GM18526 (cell line): Measurements from ENCODE around the gene TMEM234.
A peak's percentile ranks its signal among the peaks of the same experiment; 100 is the strongest.

Source experiments
- POLR2A ChIP-seq: IDR thresholded peaks from 3 replicates; pipeline ENCODE4 v1.6.1; 2011; ENCODE audit not compliant: insufficient read length; ENCODE audit errors: extremely low read depth

TMEM234 gene

GRCh38 chr1:32221980-32222755 lies at the start of gene TMEM234, which contains the start of gene EIF3I:
TMEM234 (minus strand) TSS chr1:32222353; CDS start chr1:32222322, 31 bp downstream.
EIF3I (plus strand) TSS chr1:32222407; CDS start chr1:32222442, 35 bp downstream.
- TF ChIP-seq POLR2A = peak; percentile 74

DNA sequence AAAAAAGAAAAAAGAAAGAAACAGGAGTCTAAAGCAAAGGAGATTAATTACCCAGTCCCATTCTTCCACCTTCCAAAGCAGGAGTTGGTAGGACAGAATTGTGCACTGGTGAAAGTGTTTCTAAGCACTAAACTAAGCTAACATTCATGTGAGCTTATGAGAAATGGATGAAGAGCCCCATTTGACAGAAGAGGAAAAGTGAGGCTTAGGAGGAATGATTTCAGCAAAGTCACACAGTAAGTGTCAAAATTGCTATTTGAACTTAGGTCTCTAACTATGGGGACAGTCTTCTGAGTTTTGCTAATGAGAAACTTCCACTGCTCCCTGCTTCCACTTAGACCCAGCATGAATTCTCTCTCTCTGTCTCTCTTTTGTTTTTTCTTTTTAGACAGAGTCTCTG lies 47.6 kb upstream of the TMEM234 start:
- TF ChIP-seq POLR2A = no peak

GRCh38 chr1:32266921-32267591 lies 44.9 kb upstream of the TMEM234 start:
- TF ChIP-seq POLR2A = no peak

DNA sequence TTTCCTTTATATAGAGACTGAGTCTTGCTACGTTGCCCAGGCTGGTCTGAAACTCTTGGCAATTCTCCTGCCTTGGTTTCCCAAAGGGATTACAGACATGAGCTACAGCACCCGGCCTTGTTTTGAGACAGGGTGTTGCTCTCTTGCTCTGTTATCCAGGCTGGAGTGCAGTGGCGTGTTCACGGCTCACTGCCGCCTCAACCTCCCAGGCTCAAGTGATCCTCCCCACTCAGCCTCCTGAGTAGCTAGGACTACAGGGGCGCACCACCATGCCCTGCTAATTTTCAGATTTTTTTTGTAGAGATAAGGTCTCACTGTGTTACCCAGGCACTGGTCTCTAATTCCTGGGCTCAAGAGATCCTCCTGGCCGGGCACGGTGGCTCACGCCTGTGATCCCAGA lies 43.7 kb upstream of the TMEM234 start:
- no peak for TF ChIP-seq POLR2A

DNA sequence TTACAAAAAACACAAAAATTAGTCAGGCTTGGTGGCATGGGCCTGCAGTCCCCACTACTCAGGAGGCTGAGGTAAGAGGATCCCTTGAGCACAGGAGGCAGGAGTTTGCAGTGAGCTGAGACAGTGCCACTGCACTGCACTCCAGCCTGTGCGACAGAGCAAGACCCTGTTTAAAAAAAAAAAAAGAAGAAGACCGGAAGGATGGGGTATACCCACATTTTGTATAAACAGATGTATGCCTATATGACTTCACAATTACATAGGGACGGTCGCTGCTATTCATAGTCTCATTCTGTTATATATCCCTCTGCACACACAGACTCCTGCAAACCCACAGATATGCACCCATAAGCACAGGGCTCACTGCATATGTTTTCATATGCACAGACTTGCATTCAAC lies 41.6 kb upstream of the TMEM234 start:
- no peak for TF ChIP-seq POLR2A

- TF ChIP-seq POLR2A = no peak
These were observed 35.0 kb upstream of the TMEM234 start for GRCh38 chr1:32257227-32257508.

DNA sequence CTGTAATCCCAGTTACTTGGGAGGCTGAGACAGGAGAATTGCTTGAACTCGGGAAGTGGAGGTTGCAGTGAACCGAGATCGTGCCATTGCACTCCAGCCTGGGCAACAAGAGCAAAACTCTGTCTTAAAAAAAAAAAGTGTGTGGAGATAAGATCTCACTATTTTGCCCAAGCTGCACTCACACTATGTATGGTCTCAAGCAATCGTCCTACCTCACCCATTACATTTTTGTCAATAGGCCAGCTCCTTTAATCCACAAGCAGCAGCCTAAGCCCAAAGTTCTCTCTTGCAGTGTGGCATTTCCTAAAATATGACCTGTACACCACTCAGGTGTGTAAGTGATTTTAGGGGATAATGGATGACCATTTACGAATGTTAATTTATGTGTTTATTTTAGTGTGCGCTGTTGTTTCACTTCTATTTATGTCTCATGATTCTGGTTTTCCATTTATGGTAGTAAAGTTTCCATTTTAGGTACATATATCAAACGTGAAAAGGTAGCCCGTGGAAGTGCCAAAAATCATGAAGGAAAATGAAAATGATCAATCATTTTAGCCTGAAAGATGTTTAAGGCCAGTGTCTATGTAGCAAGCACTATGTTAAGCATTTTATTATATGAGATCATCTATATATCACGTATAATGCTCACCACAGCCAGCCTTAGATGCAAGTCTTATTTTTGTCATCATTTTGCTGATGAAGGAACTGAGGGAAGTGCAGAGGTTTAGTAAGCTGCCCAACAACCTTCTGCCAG lies 34.5 kb upstream of the TMEM234 start:
- TF ChIP-seq POLR2A = no peak

GRCh38 chr1:32255072-32256071 lies 33.2 kb upstream of the TMEM234 start:
- peak; percentile 17 for TF ChIP-seq POLR2A

- TF ChIP-seq POLR2A = peak; percentile 78
These were observed 29.0 kb upstream of the TMEM234 start, which contains the start of gene LCK for GRCh38 chr1:32250893-32251716. LCK (plus strand) TSS chr1:32251265; CDS start chr1:32274330, 23,065 bp downstream.

DNA sequence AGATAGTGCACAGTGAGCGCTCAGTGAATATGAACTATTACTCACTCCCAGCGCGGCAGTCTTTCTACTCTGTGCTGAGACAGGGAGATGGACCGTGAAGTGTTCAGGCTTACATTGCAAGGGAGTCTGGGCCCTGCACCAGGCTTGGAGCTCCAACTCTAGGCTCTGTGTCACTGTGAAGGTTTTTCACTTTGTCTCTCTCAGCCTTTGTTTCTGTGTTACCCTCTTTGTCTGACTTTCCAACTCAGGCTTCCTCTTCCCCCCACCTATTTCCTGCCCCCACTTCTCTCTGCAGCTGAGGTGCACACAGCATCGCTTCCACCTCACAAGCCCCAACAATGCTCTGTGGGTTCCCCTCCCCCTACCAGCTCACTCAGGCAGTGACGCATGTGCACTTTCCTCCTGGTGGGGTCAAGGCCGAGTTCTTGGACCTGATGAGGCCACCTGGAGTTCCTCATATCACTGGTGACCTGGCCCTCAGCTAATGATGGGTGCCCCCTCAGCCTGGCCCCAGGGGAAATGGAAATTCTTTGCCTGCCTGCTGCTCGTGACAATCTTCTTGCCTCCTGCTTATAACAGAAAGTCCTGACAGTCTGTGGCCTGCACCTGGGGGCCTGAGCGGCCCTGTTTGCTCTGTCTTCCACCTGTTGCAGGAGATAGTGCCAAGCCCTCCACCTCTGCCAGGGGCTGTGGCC lies 27.8 kb upstream of the TMEM234 start:
- TF ChIP-seq POLR2A = peak; percentile 53

GRCh38 chr1:32247983-32248889 lies 26.1 kb upstream of the TMEM234 start:
- TF ChIP-seq POLR2A = peak; percentile 23

DNA sequence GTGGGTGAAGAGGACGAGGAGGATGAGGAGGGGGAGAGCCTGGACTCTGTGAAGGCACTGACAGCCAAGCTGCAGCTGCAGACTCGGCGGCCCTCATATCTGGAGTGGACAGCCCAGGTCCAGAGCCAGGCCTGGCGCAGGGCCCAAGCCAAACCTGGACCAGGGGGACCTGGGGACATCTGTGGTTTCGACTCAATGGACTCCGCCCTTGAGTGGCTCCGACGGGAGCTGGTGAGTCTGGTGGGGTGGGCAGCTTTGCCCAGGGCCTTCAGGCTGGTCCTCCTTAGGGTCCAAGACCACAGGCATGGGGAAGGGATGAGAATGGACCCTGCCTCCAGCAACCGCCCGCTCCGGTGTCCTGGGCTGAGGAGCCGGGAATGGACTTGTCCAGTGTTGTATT lies 25.3 kb upstream of the TMEM234 start:
- TF ChIP-seq POLR2A = no peak
